ENCODE measurements around the gene POLL.

DNA sequence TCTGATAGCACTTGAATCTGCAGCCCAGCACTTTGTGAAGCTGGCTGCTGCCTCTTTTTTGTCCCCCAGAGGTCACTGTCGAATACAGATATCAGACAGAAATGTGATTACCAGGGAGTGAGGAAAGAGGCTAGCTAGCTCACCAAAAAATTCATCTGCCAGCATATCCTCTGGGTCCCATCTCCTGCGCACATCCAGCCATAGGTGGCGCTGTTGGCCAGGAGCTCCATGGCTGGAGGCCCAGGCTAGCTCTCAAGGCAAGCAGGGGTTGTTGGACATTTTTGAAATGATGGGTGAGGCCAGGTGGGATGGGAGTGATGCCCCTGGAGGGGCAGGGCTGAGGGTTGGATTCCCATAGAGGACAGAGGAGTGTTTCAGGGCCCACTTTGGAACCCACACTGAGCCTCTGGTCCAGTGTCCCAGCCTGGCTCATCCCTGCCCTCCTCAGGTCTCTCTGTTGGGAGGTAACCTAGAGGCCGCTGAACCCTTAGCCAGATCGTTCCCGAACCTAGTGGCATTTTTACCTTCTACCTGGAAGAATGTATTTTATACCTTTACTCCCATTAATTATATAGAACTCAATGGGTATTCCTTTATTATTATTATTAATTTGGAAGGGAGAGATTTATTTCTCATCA lies 14.8 kb upstream of the POLL start:
- TF ChIP-seq, protein P1, sequence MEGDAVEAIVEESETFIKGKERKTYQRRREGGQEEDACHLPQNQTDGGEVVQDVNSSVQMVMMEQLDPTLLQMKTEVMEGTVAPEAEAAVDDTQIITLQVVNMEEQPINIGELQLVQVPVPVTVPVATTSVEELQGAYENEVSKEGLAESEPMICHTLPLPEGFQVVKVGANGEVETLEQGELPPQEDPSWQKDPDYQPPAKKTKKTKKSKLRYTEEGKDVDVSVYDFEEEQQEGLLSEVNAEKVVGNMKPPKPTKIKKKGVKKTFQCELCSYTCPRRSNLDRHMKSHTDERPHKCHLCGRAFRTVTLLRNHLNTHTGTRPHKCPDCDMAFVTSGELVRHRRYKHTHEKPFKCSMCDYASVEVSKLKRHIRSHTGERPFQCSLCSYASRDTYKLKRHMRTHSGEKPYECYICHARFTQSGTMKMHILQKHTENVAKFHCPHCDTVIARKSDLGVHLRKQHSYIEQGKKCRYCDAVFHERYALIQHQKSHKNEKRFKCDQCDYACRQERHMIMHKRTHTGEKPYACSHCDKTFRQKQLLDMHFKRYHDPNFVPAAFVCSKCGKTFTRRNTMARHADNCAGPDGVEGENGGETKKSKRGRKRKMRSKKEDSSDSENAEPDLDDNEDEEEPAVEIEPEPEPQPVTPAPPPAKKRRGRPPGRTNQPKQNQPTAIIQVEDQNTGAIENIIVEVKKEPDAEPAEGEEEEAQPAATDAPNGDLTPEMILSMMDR (IDR thresholded peaks at IDR 0.05): peak; percentile 37 to 67 (median 58)
- TF ChIP-seq POLR2A (IDR thresholded peaks at IDR 0.05): no peak
